SHP77 (cell line): ENCODE measurements around the gene LITAFD.
"Not testable (repeated sequence)": the region's sequence is repeated elsewhere in the genome, so short reads cannot be mapped to it uniquely, and the experiment has no call there.

ENCODE experiments used
- DNase-seq, 2 experiments: peaks; one replicate each; lab custom pipeline; 2025; lab: John Stamatoyannopoulos, UW

LITAFD gene

DNA sequence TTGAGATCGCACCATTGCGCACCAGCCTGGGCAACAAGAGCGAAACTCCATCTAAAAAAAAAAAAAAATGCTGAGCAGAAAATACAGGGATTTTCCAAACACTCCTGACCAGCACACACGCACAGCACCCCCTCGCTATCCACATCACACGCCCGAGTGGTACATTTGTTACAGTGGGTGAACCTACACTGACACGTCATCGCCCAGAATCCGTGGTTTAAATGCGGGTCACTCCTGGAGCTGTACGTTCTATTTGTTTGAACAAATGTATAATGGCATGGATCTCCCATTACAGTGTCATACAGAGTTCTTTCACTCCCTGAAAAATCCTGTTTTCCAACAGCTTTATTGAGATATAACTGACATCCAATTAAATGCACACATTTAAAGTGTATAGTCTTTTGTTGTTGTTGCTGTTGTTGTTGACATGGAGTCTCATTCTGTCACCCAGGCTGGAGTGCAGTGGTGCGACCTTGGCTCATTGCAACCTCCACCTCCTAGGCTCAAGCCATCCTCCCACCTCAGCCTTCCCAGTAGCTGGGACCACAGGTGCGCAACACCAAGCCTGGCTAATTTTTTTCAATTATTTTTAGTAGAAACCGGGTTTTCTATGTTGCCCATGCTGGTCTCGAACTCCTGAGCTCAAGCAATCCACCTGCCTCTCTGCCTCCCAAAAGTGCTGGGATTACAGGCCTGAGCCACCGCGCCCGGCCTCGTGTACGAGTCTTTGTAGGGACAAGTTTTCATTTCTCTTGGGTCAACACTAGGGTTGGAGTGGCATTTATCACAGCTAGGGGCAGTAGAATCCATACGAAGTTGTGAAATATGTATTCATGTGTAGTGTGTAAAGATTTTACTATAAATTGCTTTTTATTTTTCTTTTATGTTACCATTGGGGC, 8.9 kb upstream of the LITAFD start:
- DNase-seq, result no peak

DNA sequence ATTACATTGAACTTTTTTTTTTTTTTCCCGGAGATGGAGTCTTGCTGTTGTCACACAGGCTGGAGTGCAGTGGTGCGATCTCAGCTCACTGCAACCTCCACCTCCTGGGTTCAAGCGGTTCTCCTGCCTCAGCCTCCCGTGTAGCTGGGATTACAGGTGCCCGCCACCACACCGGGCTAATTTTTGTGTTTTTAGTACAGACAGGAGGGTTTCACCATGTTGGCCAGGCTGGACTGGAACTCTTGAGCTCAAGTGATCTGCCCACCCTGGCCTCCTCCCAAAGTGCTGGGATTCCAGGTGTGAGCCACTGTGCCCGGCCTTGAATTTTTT, 8.3 kb upstream of the LITAFD start:
- not testable (repeated sequence) for DNase-seq

DNA sequence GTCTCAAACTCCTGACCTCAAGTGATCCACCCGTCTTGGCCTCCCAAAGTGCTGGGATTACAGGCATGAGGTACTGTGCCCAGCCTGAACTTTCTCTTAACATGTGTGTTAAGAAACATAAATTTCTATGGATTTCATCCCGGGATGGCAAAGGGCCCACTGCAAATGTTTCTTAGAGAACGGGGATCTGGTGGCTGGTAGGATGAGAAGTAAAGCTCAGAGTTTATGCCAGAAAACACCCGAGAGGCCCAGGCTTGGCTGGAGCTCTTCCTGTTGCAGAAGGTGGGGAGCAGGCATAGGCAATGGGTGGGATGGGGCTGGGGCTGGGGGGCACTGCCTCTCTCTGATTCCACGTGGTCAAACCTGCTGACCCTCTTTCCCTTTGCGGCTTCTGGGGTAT, 7.8 kb upstream of the LITAFD start:
- no peak for DNase-seq

DNA sequence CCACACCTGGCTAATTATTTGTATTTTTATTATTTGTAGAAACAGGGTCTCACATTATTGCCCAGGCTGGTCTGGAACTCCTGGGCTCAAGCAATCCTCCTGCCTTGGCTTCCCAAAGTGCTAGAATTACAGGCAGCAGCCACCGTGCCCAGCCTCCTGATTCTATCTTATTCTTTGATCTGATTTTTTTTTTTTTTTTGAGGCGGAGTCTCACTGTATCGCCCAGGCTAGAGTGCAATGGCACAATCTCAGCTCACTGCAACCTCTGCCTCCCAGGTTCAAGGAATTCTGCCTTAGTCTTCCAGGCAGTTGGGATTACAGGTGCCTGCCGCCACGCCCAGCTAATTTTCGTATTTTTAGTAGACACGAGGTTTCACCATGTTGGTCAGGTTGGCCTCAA, 6.8 kb upstream of the LITAFD start:
- not testable (repeated sequence) for DNase-seq

DNA sequence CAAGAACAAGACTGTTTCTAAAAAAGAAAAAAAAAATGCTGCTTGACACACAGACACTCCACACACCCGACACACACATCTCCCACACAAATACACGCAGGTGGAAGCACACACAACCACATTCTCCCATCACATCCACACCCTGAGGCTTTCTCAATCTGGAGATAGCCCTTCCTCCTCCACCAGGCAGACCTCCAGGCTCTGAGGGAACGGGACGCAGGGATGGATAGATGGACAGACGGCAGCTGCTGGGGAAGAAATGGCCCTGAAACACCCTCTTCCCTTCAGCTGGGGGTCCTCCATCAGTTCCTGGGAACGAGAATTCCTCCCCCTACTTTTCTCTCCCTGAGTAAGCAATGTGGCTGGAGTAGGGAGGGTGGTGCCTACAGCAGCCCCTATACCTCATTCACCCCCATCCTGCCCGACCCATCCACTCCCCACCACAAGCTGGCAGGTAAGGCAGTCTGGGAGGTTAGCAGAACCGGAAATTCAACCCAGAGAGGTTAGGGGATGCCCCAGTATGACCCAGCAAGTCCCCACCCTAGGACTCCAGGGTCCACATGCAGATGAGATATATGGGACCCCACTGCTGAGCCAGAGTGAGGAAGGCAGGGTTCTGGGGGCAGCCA, 4.1 kb upstream of the LITAFD start:
- no peak for DNase-seq

DNA sequence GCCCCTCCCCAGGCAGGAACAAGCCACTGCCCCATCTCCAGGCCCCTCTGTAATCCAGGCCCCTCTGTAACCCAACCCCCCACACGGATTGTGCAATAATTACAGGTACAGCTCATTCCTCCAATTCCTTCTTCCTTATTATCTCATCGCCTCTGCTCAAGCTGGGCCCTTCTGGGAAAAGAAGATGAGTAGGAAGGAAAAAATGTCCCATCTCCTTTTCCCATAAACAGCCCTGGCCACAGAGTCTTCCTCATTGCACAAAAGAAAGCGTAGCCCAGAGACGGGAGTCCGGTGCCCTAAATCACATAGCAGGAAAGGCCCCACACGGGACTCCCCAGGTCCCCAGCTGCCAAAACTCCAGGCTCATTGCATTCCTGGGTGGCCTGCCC, 3.6 kb upstream of the LITAFD start:
- DNase-seq, result no peak

DNA sequence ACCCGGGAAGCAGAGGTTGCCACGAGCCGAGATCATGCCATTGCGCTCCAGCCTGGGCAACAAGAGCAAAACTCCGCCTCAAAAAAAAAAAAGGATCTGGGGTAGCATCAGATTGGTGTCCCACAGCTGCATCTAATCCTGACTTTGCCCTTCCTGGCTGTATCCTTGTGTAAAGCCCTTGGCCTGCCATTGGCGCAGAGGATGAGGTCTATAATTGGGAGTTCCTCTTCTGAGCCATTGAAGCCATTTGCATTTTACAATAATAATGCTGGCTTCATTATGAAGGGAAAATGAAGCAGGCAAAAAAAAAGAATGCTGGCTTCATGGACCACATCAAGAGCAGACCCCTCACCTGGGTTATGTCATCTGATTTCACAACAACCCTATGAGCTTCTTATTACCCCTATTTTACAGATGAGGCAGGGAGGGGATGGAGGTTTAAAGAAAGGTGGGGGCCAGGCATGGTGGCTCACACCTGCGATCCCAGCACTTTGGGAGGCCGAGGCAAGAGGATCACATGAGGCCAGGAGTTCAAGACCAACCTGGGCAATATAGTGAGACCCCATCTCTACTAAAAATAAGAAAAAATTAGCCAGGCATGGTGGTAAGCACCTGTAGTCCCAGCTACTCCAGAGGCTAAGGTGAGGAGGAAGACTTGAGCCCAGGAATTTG, 1.2 kb upstream of the LITAFD start:
- DNase-seq, result no peak

DNA sequence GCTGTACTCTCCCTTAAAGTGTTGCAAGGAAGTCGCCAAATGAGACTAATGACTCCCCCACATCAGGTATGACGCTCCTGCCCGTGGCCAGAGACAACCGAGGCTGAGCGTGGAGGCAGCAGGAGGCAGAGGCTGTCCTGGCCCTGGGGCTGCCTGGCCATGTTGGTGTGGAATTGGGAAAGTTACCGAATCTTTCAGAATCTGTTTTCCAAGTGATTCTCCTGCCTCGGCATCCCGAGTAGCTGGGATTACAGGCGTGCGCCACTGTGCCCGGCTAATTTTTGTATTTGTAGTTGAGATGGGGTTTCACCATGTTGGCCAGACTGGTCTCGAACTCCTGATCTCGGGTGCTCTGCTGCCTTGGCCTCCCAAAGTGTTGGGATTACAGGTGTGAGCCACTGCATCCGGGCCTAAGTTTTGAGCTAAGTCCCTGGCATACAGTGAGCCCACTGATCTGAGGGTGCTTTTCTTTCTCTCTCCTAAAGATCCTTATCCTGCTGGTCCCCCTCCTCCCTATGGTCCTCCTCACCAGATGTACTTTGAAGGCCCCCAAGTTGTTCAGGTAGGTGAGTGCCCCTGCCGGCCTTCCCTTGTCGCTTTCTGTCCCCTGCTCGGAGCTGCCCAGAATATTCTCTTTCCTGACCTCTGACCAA, 700 bp downstream of the LITAFD start:
- DNase-seq, result no peak

DNA sequence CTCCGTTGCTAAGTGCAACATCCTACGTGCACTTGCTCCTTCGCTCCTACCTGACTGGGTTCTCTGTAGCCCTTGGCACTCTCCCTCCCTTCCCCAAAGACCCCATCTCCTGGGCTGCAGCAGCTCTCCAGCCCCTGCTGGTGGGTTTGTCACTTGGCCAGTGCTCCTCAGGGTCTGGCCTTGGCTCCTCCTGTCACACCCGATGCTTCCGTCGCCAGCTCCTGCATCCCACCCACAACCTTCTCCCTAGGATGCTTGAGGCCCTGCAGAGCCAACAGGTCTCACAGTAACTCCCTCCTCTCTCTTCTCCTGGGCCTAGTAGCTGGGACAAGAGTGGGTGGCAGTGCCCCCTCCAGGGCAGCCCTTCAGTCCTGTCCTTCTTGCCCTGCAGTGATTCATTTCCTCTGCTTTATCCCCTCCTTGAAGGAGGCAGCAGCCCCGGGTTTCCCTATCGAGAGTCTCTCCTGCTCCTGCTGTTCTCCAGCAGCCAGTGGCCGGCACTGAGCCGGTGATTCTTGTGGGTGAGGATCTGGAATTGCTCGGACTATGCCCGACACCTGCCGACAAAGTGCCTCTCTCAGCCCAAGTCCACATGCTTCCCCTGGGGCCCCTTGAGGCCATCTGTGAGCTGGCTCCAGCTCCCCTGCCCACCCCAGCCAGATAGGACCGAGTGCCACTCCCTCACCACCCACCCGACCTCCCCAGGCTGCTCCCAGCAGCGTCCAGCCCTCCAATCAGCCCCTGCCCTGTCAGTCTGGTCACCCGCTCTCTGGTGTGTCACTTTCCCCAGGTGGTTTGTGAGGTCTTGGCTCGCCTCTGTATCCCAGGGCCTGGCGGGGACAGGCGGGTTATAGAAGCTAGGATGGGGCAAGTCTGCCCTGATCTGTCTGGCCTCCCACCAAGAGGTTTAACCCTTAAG, 3.8 kb downstream of the LITAFD start:
- DNase-seq, result no peak

DNA sequence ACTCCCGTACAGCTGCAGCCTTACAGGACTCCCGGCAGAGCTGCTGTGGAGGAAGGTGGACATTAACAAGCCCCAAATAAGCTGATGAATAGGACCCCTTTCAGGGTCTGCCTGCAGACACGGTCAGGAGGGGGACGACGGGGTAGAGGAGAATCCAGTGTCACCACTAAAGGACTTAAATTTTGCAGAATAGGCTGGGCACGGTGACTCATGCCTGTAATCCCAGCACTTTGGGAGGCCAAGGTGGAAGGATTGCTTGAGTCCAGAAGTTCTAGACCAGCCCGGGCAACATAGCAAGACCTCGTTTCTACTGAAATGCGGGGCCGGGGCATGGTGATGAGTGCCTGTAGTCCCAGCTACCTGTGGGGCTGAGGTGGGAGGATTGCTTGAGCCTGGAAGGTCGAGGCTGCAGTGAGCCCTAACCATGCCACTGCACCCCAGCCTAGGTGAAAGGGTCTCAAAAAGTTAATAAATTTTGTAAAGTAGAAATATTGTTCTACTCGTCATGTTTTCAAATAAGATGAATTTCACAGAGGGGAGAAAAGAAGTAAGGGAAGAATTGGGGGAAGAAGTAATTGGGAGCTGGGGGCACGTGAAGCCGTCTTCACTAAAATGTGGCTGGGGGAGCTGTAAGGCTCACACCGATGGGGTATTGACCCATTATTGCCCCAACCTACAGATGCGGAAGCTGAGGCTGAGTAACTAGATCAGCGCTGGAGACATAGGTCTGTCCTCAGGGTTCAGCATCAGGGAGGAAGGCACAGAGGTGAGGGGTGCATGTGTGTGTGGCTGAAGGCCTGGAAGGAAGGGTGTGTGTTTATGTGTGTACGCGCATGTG, 4.7 kb downstream of the LITAFD start:
- no peak for DNase-seq

DNA sequence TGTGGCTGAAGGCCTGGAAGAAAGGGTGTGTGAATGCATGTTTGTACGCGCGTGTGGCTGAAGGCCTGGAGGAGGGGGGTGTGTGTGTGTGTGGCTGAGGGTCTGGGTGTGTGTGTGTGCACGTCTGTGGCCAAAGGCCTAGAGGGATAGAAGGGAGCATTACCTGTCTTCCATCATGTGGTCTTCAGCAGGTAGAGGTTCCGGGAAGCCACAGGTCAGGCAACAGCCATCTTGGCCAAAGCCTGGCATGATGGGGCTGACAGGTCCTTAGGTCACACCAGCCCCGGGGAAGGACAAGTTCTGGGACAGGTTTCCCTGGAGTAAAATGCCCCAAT, 5.2 kb downstream of the LITAFD start:
- DNase-seq, result no peak

DNA sequence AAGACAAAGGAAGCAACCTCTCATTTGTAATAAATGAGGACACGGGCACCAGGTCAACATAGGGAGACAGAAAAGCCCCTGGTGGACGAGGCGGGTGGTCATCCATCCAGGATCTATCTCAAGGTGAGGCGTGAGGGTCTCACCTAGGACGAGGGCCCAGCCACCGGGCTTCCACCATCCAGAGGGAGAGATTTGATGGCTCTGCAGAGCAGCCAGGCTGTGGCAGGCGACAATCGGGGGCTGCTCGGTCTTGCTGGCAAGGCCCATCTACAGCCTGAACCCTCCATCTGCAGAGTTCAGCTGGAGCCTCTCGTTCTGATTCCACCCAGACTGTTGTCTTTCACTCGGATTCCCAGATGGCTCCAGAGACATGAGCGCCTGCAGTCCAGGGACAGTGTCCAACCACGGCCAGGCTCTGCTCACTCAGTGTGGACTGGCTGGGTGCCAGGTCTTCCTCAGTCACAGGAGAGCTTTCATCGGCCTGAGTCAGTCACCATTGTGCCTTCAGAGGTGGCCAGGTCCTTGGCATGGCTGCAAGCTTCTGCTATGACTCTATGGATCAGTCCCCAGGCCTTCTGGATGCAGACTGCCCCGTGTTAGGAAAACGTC, 5.9 kb downstream of the LITAFD start:
- no peak for DNase-seq

DNA sequence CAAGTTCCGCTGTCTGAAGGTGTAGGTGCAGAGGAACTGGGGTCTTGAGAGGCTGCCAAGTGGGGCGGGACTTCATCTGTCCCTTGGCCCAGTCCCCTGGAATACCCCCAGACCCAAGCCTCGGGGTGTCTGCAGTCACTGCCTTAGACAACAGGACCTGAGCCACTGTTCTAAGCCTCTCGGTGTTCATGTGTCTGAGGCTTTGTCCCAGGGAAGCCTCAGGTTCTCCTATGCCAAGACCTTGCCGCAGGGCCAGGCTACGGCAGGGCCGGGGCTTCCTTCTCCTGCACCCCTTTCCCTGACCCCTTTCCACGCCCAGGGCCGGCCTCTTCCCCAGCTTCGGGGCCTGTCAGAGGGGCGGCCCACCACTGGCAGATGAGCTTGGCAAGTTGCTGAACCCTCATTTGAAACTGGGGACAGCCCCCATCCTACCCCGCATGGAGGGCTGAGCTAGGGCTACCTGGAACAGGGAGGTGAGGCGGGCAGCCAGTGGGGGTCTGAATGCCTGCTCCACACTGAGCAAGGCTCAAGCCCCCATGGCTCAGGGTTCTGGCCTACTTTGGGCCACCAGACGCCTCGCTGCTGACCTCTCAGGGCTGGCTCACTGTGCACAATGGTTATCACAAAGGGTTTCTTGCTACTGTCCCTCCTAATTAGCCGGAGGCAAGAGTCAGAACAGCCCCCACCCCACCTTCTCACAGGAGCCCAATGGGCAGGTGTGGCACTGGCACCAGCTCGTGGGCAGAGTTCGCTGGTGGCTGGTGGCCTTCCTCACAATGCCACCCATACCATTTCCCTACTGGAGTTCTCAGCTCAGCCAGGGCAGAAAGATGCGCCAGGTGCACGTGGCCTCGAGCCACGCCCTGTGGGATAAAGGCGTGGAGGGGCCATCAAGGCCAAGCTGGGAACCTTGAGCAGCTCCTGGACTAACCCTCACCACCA, 7.1 kb downstream of the LITAFD start:
- DNase-seq, result no peak

DNA sequence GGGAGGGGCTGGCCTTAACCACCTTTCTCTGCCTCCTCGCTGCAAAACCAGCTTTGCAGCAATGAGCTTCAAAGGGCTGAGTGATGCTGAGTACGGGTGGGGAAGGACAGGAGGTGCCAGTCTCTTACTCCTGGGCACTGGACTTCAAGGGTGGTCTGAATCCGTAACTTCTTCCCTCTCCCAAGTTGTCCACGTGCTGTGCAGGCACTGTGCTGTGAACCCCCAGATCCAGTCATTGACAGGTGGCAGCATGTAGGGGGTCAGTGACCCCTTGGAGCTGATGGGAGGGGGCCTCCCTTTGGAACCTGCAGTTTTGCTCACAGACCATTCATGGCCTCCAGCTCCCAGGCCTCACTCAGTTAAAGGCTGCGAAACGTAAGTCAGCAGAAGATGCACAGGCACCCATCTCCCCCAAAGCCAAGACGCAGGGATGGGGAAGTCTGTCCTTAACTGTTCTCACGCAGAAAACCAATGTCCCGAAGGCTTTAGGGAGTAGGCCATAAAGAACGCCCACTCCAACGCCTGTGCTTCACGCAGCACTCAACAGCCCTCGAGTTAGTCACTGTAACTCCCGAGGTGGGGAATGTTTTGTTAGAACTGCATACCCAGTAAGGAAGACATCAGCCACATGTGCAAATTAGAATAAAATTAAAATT, 7.9 kb downstream of the LITAFD start:
- DNase-seq, result no peak

DNA sequence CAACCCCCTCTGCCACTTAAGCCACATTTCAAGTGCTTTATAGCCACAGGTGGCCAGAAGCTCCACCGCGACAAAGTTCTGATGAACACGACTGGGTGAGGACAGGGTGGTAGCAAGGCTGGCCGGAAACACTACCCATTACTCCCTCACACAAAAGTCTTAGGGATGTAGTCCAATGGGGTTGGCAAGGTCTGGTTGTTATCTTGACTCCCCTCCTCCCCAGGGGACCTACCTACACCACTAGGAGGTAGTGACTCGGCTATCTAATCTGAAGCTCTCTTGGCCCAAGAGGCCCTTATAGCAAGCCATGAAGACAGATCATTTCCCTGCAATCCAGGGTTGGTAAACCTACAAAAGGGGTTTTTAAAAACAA, 8.4 kb downstream of the LITAFD start:
- no peak for DNase-seq

DNA sequence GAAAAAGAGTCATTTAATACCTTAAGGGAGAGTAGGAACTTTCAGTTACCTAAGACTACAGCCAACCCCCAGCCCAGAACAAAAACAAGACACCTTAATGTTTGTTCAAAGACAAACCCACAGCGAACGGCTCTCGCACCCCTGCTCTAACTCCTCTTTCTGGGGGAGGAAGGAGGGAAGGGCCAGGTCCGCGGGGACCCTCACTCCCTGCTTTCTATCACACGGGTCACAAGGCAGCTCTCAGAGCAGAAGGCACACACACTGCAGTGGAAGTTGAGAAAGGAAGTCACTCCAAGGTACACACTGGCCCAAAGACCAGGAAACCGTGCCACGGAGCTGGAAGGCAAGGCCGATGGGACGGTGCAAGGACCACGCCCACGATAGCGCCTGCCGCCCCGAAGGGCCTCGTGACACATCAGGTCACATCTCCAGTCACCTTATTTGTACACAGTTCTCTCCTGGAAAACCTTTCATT, 10.0 kb downstream of the LITAFD start:
- no peak for DNase-seq

DNA sequence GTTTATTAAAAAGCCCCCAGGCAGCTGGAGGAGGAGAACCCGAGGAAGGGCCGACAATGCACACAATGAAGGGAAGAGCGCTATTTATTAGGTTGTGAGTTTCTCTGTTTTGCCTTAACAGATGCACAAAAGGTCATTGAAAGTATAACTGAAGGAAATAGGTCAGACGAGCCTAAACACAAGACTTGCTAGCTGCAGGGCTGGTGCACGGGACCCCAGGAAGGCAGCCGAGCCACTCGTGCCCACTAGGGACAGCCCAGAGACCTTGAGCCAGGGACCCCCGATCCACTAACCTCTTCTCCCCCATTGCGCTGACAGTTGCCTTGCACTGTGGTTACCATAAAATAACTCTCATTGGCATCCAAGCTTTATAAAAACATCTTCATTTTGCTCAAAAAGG, 11.3 kb downstream of the LITAFD start:
- no peak for DNase-seq

DNA sequence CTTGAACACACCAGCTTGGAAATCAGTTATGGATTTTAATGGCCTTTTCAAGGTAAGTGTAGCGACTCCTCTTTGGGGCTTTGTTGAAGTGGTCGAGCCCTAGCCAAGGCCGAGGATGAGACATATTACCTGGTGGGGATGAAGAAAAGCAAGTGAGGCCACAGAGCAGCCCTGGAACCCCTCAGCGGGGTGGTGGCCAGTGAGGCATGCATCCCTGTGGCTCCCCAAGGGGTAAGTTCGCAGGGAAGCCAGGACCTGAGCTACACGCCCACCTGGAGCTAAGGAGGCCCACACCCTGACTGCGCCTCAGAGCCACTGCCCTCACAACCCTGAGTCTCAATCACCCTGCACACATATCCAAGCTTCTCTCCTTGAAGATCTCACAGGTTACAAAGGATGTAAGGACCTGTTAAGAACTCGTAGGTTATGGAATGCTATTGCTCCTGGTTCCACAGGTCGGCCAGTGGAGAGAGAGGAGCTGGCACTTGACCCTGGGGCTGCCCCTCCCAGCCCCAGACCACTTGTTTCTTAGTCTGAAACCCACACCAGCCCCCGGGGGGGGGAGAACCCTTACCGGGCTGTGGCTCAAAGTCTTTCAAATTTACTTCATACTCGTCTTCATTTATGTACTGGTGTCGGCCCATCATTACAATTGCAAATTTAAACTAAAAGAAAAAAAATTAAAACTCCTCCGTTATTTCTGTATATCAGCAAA, 12.0 kb downstream of the LITAFD start:
- DNase-seq, result no peak
